Activated CD8-positive, alpha-beta memory T cell treated with anti-CD3 and anti-CD28 coated beads, Interleukin-2, amount 50 U/mL, for 24 hours (primary cell): Measurements from ENCODE around the gene TUBB6.

ENCODE experiments used
- DNase-seq: peaks from one replicate; pipeline ENCODE4 v3.0.0-alpha.2; 2020; ENCODE audit errors: extremely low read depth

Gene TUBB6

DNA sequence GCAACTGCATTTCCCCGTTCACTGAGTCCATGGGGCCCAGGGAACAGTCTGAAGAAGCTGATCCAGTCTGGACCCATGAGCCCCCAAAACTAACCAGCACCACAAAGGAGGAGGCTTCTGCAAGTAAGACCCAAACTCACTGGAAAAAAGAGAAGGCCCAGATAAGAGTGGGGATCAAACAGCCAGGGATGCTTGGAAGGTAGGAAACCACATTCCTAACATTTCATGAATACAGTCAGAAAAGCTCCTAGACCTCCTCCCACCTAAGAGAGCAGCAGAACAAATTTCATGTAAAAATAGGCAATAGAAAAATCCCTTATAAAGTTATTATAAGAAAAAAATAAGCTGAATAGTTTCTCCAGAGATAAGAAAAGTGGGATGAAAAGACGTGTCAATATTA lies 30.3 kb downstream of the TUBB6 start:
- no peak for DNase-seq

- DNase-seq = no peak
These were observed 33.1 kb downstream of the TUBB6 start for GRCh38 chr18:12340945-12341660.

DNA sequence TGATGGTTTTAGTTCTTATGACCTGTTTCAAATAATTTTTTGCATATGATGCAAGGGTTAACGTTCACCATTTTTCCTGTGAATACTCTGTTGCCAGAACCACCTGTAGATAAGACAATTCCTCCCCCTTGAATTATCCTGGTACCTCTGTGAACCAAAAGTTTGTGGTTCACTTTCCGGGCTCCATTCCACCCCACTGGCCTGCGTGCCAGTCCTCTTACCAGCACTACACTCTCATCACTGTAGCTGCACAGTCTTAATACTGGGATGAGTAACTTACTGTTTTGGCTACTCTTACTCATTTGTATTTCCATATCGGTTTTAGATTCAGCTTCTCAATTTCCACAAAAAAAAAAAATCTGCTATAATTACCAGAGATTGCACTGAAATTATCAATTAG lies 34.6 kb downstream of the TUBB6 start:
- no peak for DNase-seq

- DNase-seq = no peak
These were observed 37.6 kb downstream of the TUBB6 start for GRCh38 chr18:12345491-12346239.

DNA sequence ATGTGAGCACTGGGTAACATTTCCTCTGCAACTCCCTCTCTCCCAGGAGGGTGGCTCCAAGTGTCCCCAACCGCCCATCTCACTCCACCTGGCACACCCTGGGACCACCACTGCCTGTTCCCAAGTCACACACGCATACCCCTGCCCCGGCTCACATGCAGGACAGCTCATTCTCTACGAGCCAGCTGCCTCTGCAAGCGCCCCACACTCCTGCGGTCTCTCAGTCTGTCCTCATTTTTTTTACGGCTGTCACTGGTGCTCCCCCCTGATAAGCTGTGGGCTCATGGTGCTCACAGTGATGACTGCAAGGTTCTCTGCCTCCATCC lies 38.2 kb downstream of the TUBB6 start:
- DNase-seq = no peak

- no peak for DNase-seq
These were observed 39.9 kb downstream of the TUBB6 start for GRCh38 chr18:12347895-12348294.

DNA sequence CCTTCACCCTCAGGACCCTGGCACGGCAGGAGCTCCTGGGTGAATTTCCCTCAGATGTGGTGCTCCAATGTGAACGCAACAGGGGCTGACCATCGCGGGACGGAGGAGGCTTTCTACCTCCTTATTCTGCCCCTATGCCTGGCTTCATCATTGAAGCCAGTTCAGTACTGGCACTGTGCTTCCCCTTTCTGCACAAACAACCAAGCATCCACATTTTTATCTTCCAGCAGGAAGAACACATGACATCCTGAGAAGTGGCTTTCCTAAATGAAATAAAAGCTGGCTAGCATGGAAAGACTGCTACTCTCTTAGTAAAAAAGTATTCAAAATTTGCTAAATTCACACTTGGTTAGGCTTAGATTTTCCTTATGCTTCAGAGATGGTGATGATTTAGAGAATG lies 44.1 kb downstream of the TUBB6 start:
- DNase-seq = no peak

- DNase-seq = no peak
These were observed 51.5 kb downstream of the TUBB6 start for GRCh38 chr18:12359515-12359927.

DNA sequence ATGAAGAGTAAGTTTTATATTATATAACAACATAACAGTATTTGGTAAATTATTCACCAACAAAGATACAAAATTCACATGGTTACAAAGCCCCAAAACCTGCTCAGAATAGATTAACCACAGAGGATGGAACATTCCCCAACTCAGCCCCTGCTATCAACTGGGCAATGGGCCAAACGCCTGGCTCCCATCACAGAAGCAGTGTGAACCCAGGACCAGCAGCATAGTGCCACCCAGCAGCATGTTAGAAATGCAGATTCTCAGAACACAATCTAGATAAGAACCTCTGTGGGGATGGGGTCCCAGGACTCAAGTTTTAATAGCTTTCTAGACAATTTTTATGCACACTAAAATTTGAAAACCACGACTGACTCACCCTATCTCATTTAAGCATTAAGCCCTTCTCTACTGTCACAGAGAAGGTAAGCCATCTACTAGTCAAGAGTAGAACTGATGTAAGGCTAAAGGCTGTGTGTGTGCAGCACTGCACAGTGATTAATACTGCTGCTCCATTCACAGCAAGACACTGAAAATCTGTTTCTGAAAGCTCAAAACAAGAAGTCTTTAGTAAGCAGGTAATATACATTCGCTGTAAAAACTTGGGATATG lies 53.8 kb downstream of the TUBB6 start:
- no peak for DNase-seq

- no peak for DNase-seq
These were observed 54.6 kb downstream of the TUBB6 start for GRCh38 chr18:12362473-12363174.

DNA sequence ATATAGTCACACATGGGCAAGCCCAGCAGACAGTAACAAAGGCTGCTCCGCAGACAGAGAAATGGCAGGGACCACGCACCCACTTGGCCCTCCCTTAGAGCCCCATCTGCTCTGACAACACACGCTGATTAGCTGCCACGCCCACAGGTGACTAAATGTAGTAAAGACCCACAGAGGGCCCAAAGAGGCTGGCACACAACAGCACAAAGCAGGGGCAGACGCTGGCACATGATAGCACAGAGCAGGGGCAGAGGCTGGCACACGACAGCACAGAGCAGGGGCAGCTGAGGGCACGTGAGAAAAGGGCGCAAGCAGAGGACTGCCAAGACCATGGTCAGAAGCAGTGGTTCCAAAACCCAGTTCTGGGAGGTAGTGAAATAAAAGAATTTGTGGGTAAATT lies 58.3 kb downstream of the TUBB6 start:
- no peak for DNase-seq

- DNase-seq = no peak
These were observed 58.7 kb downstream of the TUBB6 start for GRCh38 chr18:12366784-12367183.

- DNase-seq = no peak
These were observed 61.2 kb downstream of the TUBB6 start for GRCh38 chr18:12369211-12369610.

DNA sequence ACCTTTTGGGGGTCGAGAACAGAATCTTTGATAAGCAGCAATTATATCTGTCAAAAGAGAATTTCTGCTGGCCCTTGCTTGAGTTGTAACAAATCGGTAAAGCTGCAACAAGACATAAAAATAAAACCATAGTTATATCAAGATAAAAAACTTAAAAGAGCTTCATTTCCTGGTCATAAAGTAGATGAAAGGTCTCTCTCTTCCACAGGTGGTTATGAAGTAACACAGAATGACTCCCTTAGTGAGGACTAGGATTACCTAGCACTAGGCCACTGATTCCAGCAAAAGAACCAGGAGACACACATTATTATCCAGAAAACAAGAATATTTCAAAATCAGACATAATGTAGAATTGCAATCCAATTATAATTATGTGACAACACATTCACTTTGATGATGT lies 63.5 kb downstream of the TUBB6 start:
- DNase-seq = no peak

DNA sequence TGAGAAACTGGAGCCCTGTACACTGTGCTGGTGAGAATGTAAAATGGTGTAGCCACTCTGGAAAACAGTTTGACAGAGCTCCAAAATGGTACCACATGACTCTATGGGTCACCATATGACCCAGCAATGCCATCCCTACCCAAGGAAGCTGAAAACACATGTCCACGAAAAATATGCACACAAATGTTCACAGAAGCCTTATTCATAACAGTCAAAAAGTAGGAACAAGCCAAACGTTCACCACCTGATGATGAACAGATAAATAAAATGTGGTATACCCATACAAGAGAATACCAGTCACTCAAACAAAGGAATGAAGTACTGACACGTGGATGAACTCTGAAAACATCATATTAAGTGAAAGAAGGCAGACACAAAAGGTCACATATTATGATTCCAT lies 64.4 kb downstream of the TUBB6 start:
- DNase-seq = no peak

GRCh38 chr18:12373116-12373770 lies 65.2 kb downstream of the TUBB6 start:
- no peak for DNase-seq

DNA sequence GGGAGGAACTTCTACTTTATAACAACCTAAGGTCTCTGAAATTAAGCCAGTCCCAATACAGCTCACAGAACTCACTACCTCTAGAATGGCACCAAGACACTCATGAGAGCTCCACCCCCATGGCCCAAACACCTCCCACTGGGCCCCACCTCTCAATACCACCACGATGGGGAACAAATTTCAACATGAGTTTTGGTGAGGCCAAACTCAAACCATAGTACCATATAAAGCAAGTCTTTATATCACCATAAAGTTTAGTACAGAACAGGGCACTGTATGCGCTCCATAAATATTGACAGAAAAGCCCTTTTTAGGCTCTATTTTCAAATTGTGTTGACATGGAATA lies 65.7 kb downstream of the TUBB6 start:
- no peak for DNase-seq

GRCh38 chr18:12374401-12374800 lies 66.4 kb downstream of the TUBB6 start:
- no peak for DNase-seq
